Stimulated activated CD4-positive, alpha-beta T cell treated with anti-CD3 and anti-CD28 coated beads, Interleukin-12 subunit alpha, Interleukin-12 subunit beta, amount 100 ng/mL, for 4 hours (primary cell): ENCODE results near the gene CABP2.
A peak's percentile ranks its signal among the peaks of the same experiment; 100 is the strongest.
"Not testable (repeated sequence)": the region's sequence is repeated elsewhere in the genome, so short reads cannot be mapped to it uniquely, and the experiment has no call there.

Experiments used
- DNase-seq: peaks from one replicate; pipeline ENCODE4 v3.0.0-alpha.2; 2020

CABP2 gene

DNA sequence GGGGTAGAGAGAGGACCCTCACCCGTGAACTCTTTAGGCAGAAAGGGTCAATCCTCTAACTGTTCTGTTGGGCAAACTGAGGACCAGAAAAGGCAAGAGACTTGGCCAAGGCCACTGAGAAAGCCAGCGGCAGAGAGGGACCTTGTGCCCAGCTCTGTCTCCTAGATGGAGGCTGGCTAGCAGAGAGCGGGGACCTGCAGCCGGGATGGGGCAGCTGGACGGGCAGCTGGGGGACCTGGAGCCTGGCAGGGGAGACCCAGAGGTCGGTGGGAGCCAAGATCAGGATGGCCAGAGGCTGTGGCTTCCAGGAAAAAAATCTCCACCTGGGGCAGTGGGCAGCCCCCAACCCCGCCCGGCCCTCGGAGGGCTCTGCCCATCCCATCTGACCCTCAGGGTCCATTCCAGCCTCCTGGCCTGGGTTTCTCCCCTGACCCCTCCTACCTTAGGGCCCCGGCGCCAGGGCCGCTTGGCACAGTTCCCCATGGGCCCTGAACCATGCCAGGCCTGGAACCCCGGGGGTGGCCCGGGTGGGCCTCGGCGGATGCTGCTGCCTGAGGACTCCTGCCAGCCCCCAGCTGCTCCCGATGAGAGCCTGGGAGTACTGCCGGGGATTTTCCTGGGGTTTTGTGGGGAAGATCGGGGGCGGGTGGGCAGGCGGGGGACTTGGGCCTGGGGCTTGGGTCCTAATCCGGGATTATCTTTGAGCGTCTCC is at the start of gene CABP2:
Gene CABP2, minus strand, starts transcription at position 603 of the 712 bp plus-strand sequence. Its CDS starts 120 bp downstream, at position 483.
- DNase-seq: no peak

DNA sequence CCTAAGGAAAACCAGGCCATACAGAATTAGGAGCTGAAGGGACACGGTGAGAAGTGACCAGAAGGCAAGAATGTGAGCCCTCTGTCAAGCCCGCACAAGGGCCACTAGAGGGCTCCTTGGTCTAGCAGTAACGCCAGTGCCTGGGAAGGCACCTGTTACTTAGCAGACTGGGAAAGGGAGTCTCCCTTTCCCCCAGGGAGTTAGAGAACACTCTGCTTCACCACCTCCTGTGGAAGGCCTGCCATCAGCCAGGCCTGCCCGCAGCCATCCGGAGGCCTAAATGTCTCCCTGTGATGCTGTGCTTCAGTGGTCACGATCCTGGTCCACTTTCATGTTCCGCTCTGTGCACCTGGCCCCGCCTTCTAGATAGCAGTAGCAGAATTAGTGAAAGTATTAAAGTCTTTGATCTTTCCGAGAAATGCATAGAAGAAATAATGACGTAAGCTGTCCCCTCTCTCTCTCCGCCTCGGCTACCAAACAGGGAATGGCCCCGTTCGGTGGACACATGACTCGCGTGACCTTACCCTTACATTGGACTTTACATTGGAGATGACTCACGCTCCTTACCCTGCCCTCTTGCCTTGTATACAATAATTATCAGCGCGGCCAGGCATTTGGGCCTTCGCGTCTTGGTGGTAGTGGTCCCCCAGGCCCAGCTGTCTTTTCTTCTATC is 49.6 kb upstream of the CABP2 start:
- DNase-seq: peak; percentile 20

DNA sequence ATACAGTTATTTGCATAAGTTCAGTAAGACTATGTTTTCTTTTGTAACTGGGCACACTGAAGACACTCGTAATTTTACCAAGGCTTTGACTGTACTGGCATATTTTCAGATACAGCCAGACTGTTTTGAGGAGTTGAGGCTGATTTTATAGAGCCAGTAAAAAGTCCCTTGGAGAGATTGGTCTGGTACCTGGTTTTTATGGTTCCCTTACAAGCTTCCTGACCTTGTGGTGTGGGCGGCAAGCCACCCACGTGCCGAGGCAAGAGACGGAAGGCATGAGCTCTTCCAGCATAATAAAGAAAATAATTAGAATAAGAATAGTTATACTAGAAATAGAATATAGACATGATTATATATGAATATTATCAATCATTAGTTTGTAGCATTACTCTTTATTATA is 49.1 kb upstream of the CABP2 start:
- DNase-seq: no peak

DNA sequence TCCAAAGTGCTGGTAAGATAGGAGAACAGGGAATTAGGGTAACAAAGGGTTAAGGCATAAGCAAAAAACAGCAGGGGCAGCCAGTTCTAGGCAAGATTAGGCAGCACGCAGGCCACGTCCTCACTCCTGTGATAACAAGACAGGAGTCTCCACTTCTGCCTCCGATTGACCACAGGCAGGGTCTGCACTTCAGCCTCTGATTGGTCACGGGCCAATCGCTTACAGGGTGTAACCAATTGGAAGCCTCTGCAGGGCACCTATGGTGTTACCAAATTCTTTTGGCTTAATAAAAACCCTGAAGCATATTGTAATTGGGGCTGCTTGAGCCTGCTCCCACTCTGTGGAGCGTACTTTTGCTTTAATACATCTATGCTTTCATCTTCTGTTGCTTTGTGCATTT is 48.2 kb upstream of the CABP2 start:
- DNase-seq: no peak

DNA sequence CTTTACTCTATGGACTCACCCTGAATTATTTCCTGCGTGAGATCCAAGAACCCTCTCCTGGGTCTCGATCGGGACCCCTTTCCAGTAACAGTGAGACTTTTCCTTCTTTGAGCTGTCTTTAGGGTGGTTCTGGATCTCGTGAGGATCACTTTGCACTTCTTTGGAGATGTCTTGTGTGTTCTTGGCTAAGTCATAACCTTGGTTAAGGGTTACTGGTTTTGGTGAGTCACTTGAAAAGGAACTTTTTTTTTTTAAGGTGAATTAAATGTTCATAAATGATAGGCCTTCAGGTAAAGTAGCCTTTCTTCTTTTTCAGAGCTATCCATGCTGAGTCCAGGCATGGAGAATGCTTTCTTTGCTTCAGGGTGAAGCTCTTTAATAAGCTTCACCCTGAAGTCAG is 41.0 kb upstream of the CABP2 start:
- DNase-seq: no peak

DNA sequence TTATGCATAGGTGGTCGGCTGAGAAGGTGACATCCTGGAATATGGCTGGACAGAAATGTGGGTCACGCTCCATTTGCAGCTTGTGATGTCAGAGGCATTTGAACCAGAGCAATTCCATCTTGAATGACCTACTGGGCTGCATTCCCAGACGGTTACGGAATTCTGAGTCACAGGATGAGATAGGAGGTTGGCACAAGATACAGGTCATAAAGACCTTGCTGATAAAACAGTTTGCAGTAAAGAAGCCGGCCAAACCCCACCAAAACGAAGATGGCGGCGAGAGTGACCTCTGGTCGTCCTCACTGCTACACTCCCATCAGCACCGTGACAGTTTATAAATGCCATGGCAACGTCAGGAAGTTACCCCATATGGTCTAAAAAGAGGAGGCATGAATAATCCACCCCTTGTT is 40.5 kb upstream of the CABP2 start:
- not testable (repeated sequence) for DNase-seq

DNA sequence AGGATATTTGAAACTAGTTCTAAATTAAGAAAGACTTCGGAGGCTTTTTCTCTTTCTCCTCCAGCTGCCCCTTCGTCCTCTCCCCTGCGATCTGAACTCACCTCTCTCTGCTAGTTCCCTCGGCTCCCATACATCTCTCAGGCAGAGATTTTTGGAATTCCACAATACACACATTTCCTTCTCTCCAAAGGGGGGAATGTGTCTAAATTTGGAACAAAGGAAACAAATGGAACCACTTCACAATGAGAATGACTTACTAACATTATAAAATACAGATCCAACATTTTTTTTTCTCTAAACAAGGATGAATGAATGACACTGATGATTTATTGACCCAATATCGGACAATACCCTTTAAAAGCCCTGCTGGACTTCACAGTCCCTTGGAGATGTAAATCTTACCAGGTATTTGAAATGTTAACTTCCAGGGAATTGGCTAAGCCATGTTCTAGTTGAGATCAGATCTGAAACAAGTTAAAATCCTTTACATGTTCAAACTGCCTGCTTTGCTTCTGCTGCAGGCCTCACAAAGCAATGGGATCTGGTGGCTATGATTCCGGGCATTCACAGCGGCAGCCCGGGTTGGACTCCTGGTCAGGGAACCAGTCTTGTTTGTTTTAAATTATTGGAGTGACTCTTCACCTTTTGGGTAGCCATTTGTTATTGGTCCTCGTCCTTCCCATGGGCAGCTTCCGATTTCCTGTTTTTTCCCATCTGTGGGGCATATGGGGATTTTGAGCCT is 39.9 kb upstream of the CABP2 start:
- no peak for DNase-seq

DNA sequence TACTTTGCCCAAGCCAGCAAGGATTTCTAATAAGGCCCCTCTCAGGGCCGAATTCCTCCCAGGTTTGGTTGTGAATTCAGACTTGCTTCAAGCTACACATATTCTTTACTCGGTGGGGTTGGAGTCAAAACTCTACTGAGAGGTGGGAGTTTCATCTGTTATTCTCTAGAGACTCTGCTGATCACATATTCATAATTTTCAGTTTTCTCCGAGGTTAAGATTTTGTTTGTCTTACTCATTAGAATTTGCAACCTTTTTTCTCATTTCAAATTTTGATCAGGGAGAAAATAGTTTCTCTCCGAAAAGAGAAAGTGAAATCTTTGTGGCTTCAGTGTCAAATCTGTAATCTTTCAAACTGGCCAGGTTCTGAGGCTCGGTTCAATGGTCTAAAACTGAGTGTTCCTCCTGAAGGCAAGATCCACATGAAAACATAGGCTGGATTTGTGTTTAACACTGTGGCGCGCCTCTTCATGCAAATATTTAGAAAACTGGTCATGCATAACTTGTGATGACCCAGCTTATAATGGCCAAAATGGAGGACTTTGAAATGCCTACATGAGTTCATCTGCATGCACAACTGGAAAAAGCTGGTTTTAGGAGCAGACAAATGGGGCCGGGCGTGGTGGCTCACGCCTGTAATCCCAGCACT is 38.8 kb upstream of the CABP2 start:
- DNase-seq: no peak

DNA sequence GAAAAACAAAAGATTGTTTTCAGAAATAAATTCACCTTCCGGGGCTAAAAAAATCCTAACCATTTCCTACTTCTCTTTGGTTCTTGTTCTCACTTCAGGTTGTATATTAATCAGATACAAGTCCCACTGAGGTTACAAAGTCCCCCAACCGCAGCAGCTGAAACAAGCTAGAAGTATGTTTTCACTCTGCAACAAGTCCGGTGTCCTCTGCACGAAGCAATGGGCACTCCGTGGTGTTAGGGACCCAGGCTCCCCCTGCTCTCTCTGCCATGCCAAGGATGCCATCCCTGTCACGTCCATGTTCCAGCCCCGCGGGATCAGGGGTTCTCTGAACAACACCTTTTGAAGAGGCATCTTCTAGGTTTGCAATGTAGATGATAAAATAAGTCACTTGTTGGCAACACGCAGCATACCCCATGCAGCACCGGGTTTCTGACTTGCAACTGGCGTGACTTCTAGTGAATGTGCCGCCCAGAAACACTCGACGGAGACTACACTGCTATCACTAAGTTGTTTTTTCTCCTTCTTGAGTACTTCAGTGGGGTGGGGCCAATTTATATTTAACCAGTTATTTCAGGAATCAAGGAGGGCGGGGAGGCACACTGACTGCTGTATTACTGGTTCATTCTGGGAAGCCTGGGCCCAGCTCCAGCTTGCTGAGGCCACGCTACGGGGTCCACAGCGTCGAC is 35.0 kb upstream of the CABP2 start:
- DNase-seq: no peak

DNA sequence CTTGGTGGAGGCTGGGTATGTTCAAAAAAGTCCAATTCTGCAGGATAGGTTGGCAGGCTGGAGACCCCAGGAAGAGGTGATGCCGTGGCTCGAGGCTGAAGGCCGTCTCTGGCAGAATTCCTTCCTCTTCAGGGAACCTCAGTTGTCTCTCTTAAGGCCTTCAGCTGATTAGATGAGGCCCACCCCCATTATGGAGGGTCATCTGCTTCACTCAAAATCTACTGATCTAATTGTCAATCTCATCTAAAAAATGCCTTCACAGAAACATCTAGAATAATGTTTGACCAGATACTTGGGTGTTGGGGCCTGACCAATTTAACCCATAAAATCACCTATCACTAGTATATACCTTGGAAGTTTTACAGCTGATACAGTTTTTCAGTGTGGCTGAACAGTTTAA is 33.0 kb upstream of the CABP2 start:
- DNase-seq: no peak

DNA sequence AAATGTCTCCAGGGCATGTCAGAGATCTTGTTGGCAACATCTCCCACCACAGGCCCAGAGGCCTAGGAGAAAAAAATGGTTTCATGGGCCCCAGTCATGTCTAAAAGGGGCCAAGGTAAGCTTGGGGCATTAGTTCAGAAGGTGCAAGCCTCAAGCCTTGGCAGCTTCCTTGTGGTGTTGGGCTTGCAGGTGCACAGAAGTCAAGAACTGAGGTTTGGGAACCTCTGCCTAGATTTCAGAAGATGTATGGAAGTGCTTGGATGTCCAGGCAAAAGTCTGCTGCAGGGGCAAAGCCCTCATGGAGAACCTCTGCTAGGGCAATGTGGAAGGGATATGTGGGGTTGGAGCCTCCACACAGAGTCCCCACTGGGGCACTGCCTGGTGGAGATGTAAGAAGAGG is 28.5 kb upstream of the CABP2 start:
- DNase-seq: not testable (repeated sequence)

DNA sequence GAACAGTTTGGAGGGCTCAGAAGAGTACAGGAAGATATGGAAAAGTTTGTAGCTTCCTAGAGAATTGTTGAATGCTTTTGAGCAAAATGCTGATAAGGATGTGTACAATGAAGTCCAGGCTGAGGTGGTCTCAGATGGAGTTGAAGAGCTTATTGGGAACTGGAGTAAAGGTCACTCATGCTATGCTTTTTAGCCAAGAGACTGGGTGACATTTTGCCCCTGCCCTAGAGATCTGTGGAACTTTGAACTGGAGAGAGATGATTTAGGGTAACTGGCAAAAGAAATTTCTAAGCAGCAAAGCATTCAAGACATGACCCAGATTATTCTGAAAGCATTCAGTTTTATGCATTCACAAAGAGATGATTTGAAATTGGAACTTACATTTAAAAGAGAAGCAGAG is 27.9 kb upstream of the CABP2 start:
- DNase-seq: no peak

DNA sequence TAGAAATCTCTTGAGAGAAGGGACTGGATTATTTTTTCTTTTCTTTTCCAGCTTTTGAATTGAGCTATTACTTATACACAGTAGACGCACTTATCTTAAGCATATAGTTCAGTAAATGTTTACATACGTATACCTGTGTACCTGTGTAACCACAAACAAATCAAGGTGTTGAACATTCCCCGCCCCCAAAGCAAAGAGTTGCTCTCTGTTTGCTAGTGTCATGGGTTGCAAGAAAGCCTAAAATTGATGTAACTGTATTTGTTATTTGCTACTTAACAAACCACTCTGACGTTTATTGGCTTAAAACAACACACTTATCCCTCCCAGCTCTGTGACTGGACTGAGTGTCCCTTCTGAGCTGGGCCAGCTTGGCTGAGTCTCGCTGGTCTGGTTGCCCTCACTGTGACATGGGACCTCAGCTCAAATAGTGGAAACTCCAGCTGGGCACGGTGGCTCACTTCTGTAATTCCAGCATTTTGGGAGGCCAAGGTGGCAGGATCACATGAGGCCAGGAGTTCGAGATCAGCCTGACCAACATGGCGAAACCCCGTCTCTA is 25.4 kb upstream of the CABP2 start:
- DNase-seq: no peak

DNA sequence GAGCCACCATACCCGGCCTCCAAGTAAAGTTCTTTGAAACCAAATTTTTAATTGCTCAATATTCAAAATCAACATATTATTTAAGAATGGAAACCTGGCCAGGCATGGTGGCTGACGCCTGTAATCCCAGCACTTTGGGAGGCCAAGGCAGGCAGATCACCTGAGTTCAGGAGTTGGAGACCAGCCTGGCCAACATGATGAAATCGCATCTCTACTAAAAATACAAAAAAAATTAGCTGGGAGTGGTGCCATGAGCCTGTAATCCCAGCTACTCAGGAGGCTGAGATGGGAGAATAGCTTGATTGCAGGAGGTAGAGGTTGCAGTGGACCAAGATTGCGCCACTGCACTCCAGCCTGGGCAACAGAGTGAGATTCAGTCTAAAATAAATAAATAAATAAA is 24.9 kb upstream of the CABP2 start:
- DNase-seq: not testable (repeated sequence)

DNA sequence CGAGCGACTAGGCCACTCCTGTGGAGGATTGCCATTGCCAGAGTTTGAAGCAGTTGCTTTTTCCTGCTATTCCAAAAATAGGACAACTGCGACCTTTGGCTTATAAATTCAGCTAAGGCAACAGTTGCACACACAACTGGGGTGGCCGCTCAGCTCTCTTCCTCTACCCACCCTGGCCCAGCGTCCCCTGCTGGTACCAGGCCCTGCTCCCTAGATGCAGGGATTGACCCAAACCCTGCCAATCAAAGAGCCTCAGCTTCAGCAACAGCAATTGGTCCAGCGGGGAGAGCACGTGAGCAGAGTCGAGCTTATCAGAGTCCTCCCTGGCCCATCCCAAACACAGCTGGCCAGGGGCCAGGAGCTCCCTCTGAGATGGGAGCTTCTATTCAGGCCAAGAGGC is 22.0 kb upstream of the CABP2 start:
- no peak for DNase-seq

DNA sequence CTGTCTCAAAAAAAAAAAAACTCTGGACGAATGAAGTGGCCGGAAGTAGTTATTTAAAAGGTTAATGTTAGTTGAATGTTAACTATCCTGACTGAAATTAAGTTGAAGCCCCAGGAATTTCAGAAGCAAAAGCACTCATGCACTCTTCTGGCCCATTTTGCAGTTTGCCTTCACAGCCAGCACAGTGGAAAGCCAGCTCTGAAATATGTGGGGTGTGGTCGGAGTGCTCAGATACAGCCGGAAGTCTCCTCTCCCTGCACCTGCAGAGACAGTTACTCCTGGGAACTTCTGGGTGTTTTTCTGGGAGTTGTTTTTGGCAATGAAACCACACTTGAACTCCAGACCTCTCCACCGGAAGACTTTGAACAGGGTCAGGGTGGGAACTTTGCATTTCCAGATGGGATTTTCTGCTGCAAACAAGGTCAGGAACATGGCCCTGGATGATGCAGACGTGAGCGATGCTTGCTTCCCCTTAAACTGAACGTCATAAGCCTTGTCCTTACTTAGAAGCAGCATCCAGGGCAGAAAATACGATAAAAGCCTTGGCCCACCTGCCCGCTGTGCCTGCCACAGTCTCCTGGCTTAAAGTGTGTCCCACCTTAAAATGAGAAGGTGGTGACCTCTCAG is 21.5 kb upstream of the CABP2 start:
- no peak for DNase-seq

DNA sequence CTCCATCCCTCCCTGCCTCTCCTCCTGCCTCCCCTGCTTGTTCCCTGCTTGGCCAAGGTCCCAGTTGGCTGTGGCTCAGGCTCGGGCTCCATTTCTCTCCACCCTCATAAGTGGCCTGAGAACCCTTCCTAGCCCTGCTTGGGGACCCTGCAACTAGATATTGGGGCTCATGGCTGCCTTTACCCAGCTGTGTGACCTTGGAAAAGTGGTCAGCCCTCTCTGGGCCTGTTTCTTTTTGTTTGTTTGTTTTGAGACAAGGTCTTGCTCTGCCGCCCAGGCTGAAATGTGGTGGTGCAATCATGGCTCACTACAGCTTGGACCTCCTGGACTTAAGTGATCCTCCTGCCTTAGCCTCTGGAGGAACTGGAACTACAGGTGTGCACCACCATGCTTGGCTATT is 20.3 kb upstream of the CABP2 start:
- no peak for DNase-seq

DNA sequence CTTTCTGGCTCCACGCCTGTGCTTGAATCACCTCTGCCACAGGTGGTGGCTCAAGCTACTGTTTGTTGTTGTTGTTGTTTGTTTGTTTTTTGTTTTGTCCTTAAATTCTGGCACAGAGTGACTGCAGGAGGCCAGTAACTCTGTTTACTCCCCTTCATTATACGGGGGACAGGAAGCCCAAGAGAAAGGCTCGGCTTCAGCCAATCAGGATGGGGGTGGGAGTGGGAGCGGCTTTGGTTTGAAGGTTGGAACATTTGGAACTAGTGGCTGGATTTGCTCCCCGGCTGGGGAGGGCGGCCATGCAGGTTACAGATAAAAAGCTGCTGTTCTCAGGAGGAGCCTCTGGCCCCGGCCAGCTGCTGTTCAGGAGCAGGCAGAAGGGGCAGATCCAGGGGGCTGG is 19.7 kb upstream of the CABP2 start:
- no peak for DNase-seq

DNA sequence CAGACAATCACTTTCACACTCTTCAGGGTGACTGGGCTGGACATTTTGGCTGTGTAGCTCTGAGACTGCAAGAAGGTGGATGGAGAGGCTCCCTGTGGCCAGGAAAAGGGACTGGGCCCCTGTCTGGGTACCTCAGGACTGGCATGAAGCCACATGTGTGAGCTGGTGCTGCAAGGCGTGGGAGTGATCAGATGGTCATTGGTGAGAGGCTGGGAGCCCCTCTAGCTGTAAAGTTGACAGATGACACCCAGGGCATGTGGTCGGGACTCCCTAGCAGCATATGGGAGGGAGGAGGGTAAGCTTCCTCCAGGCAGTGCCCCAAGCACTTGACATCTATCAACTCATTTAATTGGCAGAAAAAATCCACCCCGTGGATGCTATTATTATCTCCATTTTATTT is 18.9 kb upstream of the CABP2 start:
- no peak for DNase-seq

DNA sequence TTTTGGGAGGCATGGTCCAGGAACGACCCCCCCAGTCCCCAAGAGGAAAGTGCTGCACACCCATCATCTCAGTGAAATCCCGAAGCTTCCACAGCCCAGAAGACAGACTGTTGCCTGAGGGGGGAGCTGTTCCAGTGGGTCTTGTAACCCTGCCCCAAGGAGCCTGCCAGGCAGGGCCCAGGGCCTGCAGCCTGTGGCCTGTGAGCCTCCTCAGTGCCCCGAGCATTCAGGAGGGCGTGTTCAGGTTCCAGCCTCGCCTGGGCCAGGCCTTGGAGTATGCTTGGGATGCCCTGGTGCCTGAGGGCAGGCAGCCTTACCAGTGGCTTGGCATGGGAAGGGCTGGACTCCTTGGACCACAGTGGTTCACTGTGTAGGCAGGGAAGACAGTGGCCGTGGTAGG is 18.0 kb upstream of the CABP2 start:
- DNase-seq: no peak

DNA sequence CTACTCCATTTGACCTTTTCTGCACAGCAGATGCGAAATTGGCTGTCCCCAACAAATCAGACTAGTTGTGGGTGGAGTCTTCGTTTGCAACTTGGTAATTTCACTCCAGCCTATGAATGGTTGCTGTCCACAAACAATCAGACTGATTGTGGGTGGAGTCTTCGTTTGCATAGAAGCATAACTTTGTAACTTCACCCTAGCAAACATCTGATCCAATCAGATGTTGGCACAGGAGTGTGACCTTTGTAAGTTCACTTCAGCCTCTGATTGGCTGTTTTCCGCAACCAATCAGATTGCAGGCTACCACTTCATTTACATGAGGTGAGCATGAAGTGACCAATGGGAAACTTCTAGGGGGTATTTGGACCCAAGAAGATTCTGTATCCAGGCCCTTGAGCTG is 16.3 kb upstream of the CABP2 start:
- DNase-seq: no peak

DNA sequence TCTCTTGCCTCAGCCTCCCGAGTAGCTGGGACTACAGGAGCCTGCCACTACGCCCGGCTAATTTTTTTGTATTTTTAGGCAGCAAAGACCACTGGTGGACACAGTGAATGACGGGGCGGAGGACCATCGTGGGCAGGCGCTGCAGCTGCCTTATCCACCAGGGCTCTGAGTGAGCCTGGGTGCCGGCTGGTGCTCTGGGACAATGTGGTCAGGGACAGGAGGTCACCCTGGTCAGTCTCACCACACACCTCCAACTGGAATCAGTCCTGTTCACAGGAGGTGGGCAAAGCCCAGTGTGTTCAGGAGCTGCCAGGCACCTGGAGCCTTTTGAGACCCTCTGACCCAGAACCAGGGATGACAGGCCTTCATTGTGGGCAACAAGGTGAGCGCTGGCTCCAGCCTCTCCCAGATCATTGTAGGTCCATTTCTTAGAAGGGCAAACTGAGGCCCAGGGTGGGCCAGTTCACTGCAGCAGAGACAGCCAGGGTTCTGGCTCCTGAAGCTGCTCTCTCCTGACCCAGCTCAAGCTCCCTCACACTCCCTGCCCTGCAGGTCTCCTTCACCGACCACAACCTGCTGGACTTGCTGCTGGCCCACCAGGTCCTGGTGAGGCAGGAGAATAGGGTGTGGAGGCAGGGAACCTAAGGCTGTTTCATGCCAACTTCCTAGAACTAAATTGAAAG is 15.7 kb upstream of the CABP2 start:
- DNase-seq: no peak
